HCT116 (cell line): ENCODE data around the gene TNKS2. TPM values are rescaled to one million over a fixed set of nuclear protein-coding genes. Genes with fewer than 3 reads are reported as not detected.

Experiments
- ATAC-seq: fragments of 200-7000 bp; cut with Tn5 transposase; 2 replicates; pipeline ENCODE4 v1.9.1; 2020; ENCODE audit warnings: mild to moderate bottlenecking, moderate library complexity
- BruUV-seq: library from RNA; stranded (reverse); fragments of 400-500 nt; replicated peaks from 2 replicates; lab custom pipeline; 2021; lab: Mats Ljungman, UMichigan
- CTCF ChIA-PET: fragments of 300-600 bp; sonication (Branson Sonifier 250); formaldehyde crosslinking; loops from one replicate; lab custom pipeline; 2021; ENCODE audit warnings: antibody characterized with exemption; lab: Charles Lee
- POLR2A ChIA-PET: fragments of 300-600, 350-600 bp; sonication (Branson Sonifier 250); formaldehyde crosslinking; loops from one replicate; lab custom pipeline; 2021; ENCODE audit warnings: antibody characterized with exemption; lab: Charles Lee
- RAD21 ChIA-PET, 2 experiments: fragments of 300-600 bp; sonication (Branson Sonifier 250); formaldehyde crosslinking; loops; one replicate each; lab custom pipeline; 2023; ENCODE audit warnings: low total read pairs in 2 of 2; ENCODE audit not compliant: uncharacterized antibody in 2 of 2, unreplicated experiment in 2 of 2, low non-redundant PET in 1 of 2; lab: Charles Lee
- DNase-seq: peaks from one replicate; pipeline ENCODE4 v3.0.0-alpha.2; 2010; ENCODE audit warnings: low read depth, low spot score
- H2AFZ ChIP-seq: fragments of 200-600 bp; shearing (Covaris generic), sonication (generic); 2 replicates; pipeline ENCODE4 v1.6.1; 2017; ENCODE audit warnings: low read depth, mixed run types, mixed read lengths, antibody characterized with exemption, low read length; ENCODE audit not compliant: poor library complexity, severe bottlenecking
- H3K27ac ChIP-seq: 2 replicates; pipeline ENCODE4 v1.5.1; 2012; ENCODE audit warnings: low read depth, low read length
- H3K27me3 ChIP-seq: fragments of 200-600 bp; sonication (generic); 2 replicates; pipeline ENCODE4 v1.6.1; 2016; ENCODE audit warnings: mixed run types, low read length, mixed read lengths; ENCODE audit not compliant: insufficient read depth
- H3K36me3 ChIP-seq, 2 experiments: fragments of 200-500 bp in 1 of 2; fragments of 200-600 bp in 1 of 2; sonication (Bioruptor generic) in 1 of 2; sonication (generic) in 1 of 2; 2 replicates each; pipeline versions ENCODE4 v1.5.1 to v1.6.1; 2014 to 2016; ENCODE audit warnings: low read length in 2 of 2, inconsistent platforms in 1 of 2, mixed read lengths in 1 of 2, mixed run types in 1 of 2; ENCODE audit not compliant: insufficient read depth in 2 of 2, control insufficient read depth in 1 of 2
- H3K4me1 ChIP-seq, 2 experiments: fragments of 200-600 bp in 1 of 2; sonication (generic) in 1 of 2; 2 replicates each; pipeline versions ENCODE4 v1.5.1 to v1.6.1; 2012 to 2017; ENCODE audit warnings: low read length in 2 of 2, inconsistent platforms in 1 of 2, mild to moderate bottlenecking in 1 of 2, mixed read lengths in 1 of 2, mixed run types in 1 of 2, moderate library complexity in 1 of 2; ENCODE audit not compliant: insufficient read depth in 2 of 2, control insufficient read depth in 1 of 2
- H3K4me2 ChIP-seq: fragments of 200-600 bp; sonication (generic); 2 replicates; pipeline ENCODE4 v1.6.1; 2017; ENCODE audit warnings: mixed run types, low read length, mixed read lengths
- H3K4me3 ChIP-seq, 2 experiments: fragments of 200-600 bp in 1 of 2; sonication (generic) in 1 of 2; replicated peaks in 1 of 2; 2 replicates each; pipeline ENCODE4 v1.5.1; 2011 to 2016; ENCODE audit warnings: low read length in 2 of 2, control low read depth in 1 of 2, low read depth in 1 of 2, mild to moderate bottlenecking in 1 of 2, mixed read lengths in 1 of 2, mixed run types in 1 of 2
- H3K79me2 ChIP-seq: fragments of 200-600 bp; sonication (generic); 2 replicates; pipeline ENCODE4 v1.6.1; 2017; ENCODE audit warnings: mild to moderate bottlenecking, mixed run types, low read length, moderate library complexity, mixed read lengths; ENCODE audit not compliant: insufficient read depth
- H3K9ac ChIP-seq: fragments of 200-600 bp; sonication (generic); 2 replicates; pipeline ENCODE4 v1.6.1; 2016; ENCODE audit warnings: low read length, mixed read lengths
- H3K9me2 ChIP-seq: fragments of 200-600 bp; sonication (generic), shearing (Covaris generic); 2 replicates; pipeline ENCODE4 v1.6.1; 2017; ENCODE audit warnings: mixed run types, mild to moderate bottlenecking, moderate library complexity; ENCODE audit not compliant: insufficient read depth
- H3K9me3 ChIP-seq, 2 experiments: fragments of 200-500 bp in 1 of 2; fragments of 200-600 bp in 1 of 2; sonication (Bioruptor generic) in 1 of 2; sonication (generic) in 1 of 2; 2 replicates each; pipeline ENCODE4 v1.6.1; 2014 to 2017; ENCODE audit warnings: low read length in 2 of 2, mixed read lengths in 2 of 2, inconsistent platforms in 1 of 2, low read depth in 1 of 2, mild to moderate bottlenecking in 1 of 2, mixed run types in 1 of 2, moderate library complexity in 1 of 2; ENCODE audit not compliant: control insufficient read depth in 1 of 2, insufficient read depth in 1 of 2
- H4K20me1 ChIP-seq: fragments of 200-600 bp; sonication (generic), shearing (Covaris generic); 2 replicates; pipeline ENCODE4 v1.6.1; 2017; ENCODE audit warnings: mixed run types, mild to moderate bottlenecking, moderate library complexity; ENCODE audit not compliant: insufficient read depth
- CEBPB ChIP-seq: IDR thresholded peaks from 2 replicates; pipeline ENCODE4 v1.6.1; 2012; ENCODE audit warnings: low read depth
- ELF1 ChIP-seq: IDR thresholded peaks from 2 replicates; pipeline ENCODE4 v1.6.1; 2012; ENCODE audit warnings: low read depth, borderline replicate concordance
- EZH2phosphoT487 ChIP-seq: fragments of 200-600 bp; IDR thresholded peaks from 2 replicates; pipeline ENCODE4 v1.6.1; 2018; ENCODE audit warnings: antibody characterized with exemption, borderline replicate concordance
- POLR2AphosphoS5 ChIP-seq: IDR thresholded peaks from 2 replicates; pipeline ENCODE4 v1.6.1; 2011; ENCODE audit warnings: mild to moderate bottlenecking, low read depth, low read length, moderate library complexity
- SP1 ChIP-seq: IDR thresholded peaks from 2 replicates; pipeline ENCODE4 v1.6.1; 2012; ENCODE audit warnings: low read depth
- YY1 ChIP-seq: IDR thresholded peaks from 2 replicates; pipeline ENCODE4 v1.6.1; 2011; ENCODE audit warnings: low read length, low read depth, moderate library complexity, mild to moderate bottlenecking; ENCODE audit not compliant: insufficient replicate concordance; ENCODE audit errors: extremely low read depth
- ZFX ChIP-seq: fragments of 450-650 bp; IDR thresholded peaks from 2 replicates; pipeline ENCODE4 v1.6.1; 2017
- intact Hi-C: fragments of 100-400 bp; cut with micrococcal nuclease; formaldehyde crosslinking; loops from 2 replicates; pipeline ENCODE4 v1.10.0; 2022
- total RNA-seq: library from RNA; stranded (reverse); gene quantifications from one replicate; pipeline ENCODE4 v1.2.1, GENCODE V29; 2021; ENCODE audit not compliant: unreplicated experiment
- TF ChIP-seq, protein P1 (sequence below): IDR thresholded peaks from 2 replicates; pipeline ENCODE4 v1.6.1; 2011; ENCODE audit warnings: mild to moderate bottlenecking, low read length, moderate library complexity; ENCODE audit not compliant: insufficient replicate concordance; ENCODE audit errors: extremely low read depth
- TF ChIP-seq, protein P2 (sequence below), 3 experiments: fragments of 200-600 bp in 1 of 3; sonication (generic) in 1 of 3; IDR thresholded peaks in 2 of 3; conservative IDR thresholded peaks in 1 of 3; 2 replicates each; pipeline ENCODE4 v1.5.1; 2012 to 2017; ENCODE audit warnings: low read depth in 2 of 3, low read length in 2 of 3, antibody characterized with exemption in 1 of 3, borderline replicate concordance in 1 of 3, control low read depth in 1 of 3, mild to moderate bottlenecking in 1 of 3, mixed read lengths in 1 of 3, mixed run types in 1 of 3, moderate library complexity in 1 of 3; ENCODE audit not compliant: insufficient read depth in 1 of 3
- TF ChIP-seq, protein P3 (sequence below): IDR thresholded peaks from 2 replicates; pipeline ENCODE4 v1.6.1; 2012; ENCODE audit warnings: low read depth
- TF ChIP-seq, protein P4 (sequence below): IDR thresholded peaks from 2 replicates; pipeline ENCODE4 v1.6.1; 2012

TNKS2 gene
- total RNA-seq, 1 experiment from 2014 or later = 20.7 TPM

DNA sequence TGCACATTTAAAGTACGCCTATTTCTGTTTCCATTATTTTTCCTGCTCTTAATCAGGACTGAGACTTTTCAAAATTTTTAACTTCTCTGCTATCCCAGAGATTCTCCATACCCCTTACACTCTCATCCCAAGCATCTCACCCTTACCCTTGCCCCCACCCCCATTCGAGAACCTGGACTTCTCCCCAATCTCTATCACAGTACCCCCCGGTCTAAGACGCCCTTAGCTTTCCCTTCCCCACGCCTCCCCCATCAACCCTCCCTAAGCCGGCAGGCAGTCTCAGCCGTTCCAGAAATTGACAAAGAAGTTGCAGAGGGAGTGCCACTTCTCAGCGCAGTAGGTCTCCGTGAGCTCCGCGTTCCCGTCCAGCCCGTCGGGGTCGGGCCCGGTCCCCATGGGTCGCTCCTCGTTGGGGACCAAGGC, 109.7 kb downstream of the TNKS2 start (continued):
- TF ChIP-seq, protein P1, sequence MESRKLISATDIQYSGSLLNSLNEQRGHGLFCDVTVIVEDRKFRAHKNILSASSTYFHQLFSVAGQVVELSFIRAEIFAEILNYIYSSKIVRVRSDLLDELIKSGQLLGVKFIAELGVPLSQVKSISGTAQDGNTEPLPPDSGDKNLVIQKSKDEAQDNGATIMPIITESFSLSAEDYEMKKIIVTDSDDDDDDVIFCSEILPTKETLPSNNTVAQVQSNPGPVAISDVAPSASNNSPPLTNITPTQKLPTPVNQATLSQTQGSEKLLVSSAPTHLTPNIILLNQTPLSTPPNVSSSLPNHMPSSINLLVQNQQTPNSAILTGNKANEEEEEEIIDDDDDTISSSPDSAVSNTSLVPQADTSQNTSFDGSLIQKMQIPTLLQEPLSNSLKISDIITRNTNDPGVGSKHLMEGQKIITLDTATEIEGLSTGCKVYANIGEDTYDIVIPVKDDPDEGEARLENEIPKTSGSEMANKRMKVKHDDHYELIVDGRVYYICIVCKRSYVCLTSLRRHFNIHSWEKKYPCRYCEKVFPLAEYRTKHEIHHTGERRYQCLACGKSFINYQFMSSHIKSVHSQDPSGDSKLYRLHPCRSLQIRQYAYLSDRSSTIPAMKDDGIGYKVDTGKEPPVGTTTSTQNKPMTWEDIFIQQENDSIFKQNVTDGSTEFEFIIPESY = no peak
- TF ChIP-seq CEBPB = no peak
- TF ChIP-seq, protein P2, sequence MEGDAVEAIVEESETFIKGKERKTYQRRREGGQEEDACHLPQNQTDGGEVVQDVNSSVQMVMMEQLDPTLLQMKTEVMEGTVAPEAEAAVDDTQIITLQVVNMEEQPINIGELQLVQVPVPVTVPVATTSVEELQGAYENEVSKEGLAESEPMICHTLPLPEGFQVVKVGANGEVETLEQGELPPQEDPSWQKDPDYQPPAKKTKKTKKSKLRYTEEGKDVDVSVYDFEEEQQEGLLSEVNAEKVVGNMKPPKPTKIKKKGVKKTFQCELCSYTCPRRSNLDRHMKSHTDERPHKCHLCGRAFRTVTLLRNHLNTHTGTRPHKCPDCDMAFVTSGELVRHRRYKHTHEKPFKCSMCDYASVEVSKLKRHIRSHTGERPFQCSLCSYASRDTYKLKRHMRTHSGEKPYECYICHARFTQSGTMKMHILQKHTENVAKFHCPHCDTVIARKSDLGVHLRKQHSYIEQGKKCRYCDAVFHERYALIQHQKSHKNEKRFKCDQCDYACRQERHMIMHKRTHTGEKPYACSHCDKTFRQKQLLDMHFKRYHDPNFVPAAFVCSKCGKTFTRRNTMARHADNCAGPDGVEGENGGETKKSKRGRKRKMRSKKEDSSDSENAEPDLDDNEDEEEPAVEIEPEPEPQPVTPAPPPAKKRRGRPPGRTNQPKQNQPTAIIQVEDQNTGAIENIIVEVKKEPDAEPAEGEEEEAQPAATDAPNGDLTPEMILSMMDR (IDR thresholded peaks at IDR 0.05 in 2 of 3, conservative IDR thresholded peaks at IDR 0.05 in 1 of 3; ENCODE audit: borderline replicate concordance in 1 of 3, insufficient read depth in 1 of 3, low read depth in 2 of 3, low read length in 2 of 3) = no peak
- TF ChIP-seq EZH2phosphoT487 = no peak
- TF ChIP-seq YY1 = no peak

DNA sequence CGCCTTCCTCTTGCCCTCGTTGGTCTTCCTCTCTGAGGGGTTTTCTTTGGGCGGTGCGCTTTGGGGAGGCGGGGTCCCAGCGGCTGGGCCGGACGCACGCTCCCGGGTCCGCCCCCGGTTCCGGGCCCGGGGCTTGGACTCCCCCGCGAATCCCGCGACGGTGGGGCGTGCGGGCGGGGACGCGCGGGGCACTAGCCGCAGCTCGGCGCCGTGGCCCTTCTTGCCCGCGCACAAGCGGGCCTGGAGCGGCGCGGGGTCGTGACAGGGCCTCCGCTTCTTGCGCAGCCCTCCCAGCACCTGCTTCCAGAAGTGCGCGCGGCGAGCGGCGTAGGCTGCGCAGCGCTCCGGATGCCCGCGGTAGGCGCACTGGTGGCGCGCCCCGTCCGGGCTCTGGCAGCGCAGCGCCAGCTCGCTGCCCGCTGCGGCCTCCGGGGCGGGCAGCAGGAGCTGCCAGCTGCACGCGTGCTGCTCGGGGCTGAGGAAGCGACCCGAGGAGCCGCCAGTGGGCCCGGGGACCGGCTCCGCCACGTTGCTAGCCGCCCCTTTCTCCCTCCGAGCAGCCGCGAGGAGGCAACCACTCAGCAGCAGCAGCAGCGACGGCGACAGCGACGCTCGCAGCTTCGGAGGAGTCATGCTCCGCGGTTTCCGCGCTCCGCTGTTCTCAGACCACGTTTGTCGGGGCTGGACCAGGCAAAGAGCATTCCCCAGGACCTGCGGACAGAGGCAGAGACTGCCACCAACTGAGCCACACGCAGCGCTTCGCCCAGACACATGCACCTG, 110.3 kb downstream of the TNKS2 start:
- CTCF ChIA-PET = interaction anchor here (0.7 to 3.1 kb wide), 2 partner anchors 17 to 150 kb away, joined by 3 to 18 read pairs; no protein-coding TSS in a partner anchor
- Histone ChIP-seq H4K20me1 (no peaks in the 10 kb centered on the region), H3K27ac (peak overlapping the region; percentile 69), H3K9me2 (no peaks in the 10 kb centered on the region), H3K36me3 (no peaks in the 10 kb centered on the region), H3K9ac (peak overlapping the region; percentile 69), H3K4me3 (peak overlapping the region; percentile 62 to 85), H3K4me1 (peaks cover 8 to 23% of the 10 kb centered on the region in 2 experiments; a peak in 3 of 4 replicates), H3K79me2 (no peaks in the 10 kb centered on the region), H3K4me2 (peak overlapping the region; percentile 100), H2AFZ (peak overlapping the region; percentile 100), H3K27me3 (no peaks in the 10 kb centered on the region), H3K9me3 (no peaks in the 10 kb centered on the region)
- intact Hi-C loops = no loop called here
- no TSS peak for BruUV-seq
- DNase-seq (peak; percentile 84), ATAC-seq (peak; percentile 89)
- RAD21 ChIA-PET = interaction anchor here in 1 of 2 experiments (0.5 to 1.0 kb wide), 2 partner anchors 52 to 521 kb away, joined by 3 to 8 read pairs; no protein-coding TSS in a partner anchor
- POLR2A ChIA-PET = interaction anchor here (1.1 kb wide), 1 partner anchor 15 kb away, joined by 4 read pairs; the partner anchor contains the start of gene BTAF1
- TF ChIP-seq, protein P3, sequence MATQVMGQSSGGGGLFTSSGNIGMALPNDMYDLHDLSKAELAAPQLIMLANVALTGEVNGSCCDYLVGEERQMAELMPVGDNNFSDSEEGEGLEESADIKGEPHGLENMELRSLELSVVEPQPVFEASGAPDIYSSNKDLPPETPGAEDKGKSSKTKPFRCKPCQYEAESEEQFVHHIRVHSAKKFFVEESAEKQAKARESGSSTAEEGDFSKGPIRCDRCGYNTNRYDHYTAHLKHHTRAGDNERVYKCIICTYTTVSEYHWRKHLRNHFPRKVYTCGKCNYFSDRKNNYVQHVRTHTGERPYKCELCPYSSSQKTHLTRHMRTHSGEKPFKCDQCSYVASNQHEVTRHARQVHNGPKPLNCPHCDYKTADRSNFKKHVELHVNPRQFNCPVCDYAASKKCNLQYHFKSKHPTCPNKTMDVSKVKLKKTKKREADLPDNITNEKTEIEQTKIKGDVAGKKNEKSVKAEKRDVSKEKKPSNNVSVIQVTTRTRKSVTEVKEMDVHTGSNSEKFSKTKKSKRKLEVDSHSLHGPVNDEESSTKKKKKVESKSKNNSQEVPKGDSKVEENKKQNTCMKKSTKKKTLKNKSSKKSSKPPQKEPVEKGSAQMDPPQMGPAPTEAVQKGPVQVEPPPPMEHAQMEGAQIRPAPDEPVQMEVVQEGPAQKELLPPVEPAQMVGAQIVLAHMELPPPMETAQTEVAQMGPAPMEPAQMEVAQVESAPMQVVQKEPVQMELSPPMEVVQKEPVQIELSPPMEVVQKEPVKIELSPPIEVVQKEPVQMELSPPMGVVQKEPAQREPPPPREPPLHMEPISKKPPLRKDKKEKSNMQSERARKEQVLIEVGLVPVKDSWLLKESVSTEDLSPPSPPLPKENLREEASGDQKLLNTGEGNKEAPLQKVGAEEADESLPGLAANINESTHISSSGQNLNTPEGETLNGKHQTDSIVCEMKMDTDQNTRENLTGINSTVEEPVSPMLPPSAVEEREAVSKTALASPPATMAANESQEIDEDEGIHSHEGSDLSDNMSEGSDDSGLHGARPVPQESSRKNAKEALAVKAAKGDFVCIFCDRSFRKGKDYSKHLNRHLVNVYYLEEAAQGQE = no peak
- TF ChIP-seq ZFX = peak; percentile 88
- peak; percentile 77 for TF ChIP-seq POLR2AphosphoS5
- TF ChIP-seq, protein P4, sequence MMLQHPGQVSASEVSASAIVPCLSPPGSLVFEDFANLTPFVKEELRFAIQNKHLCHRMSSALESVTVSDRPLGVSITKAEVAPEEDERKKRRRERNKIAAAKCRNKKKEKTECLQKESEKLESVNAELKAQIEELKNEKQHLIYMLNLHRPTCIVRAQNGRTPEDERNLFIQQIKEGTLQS = no peak
- TF ChIP-seq CEBPB = no peak; the same call in 1 of the 2 replicates
- TF ChIP-seq ELF1 = no peak
- TF ChIP-seq SP1 = no peak
